Breast epithelium (tissue), 3 donors: ENCODE measurements around the gene BRME1.

Experiments used
- POLR2A ChIP-seq: fragments of 450-650 bp; IDR thresholded peaks from one replicate; pipeline ENCODE4 v1.6.1; 2016; ENCODE audit warnings: antibody characterized with exemption, mild to moderate bottlenecking, moderate library complexity
- TF ChIP-seq, protein P1 (sequence below), 3 donors: fragments of 450-650 bp; IDR thresholded peaks; one replicate each; pipeline ENCODE4 v1.5.1; 2016 to 2017; ENCODE audit warnings: antibody characterized with exemption in 3 of 3, mild to moderate bottlenecking in 3 of 3, moderate library complexity in 3 of 3

DNA sequence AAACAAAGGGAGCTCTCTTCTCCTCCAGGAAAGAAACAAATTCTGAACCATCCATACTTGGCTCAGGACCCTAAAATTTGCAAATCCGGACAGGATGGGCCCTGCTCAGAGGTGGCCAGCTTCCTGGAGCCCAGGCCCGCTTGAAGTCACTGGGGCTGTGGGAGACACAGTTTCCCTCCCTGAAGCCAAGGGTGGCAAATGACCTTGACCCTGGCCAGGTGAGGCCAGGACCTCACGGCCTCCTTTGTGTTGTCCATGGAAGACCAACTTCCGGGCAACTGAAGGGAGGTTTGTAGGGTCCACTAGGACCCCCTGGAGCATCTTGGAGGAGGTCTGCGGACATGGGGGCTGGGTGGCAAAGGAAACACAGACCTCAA, 23.5 kb downstream of the BRME1 start:
- TF ChIP-seq, protein P1, sequence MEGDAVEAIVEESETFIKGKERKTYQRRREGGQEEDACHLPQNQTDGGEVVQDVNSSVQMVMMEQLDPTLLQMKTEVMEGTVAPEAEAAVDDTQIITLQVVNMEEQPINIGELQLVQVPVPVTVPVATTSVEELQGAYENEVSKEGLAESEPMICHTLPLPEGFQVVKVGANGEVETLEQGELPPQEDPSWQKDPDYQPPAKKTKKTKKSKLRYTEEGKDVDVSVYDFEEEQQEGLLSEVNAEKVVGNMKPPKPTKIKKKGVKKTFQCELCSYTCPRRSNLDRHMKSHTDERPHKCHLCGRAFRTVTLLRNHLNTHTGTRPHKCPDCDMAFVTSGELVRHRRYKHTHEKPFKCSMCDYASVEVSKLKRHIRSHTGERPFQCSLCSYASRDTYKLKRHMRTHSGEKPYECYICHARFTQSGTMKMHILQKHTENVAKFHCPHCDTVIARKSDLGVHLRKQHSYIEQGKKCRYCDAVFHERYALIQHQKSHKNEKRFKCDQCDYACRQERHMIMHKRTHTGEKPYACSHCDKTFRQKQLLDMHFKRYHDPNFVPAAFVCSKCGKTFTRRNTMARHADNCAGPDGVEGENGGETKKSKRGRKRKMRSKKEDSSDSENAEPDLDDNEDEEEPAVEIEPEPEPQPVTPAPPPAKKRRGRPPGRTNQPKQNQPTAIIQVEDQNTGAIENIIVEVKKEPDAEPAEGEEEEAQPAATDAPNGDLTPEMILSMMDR (IDR thresholded peaks at IDR 0.05) = no peak
- TF ChIP-seq POLR2A = no peak
